ENCODE data around the gene CDON.

- TF ChIP-seq CTCF (IDR thresholded peaks at IDR 0.05) (no peak), EZH2 (IDR thresholded peaks at IDR 0.05) (no peak)
Measured at GRCh38 chr11:125942771-125943428, 119.8 kb downstream of the CDON start.
